ENCODE measurements around the gene ZDHHC1. TPM values are rescaled to one million over a fixed set of nuclear protein-coding genes. Genes with fewer than 3 reads are reported as not detected.

ZDHHC1 gene
- total RNA-seq, 1 experiment from 2014 or later, result 24.3 TPM

- DNase-seq (ENCODE audit: low spot score), result no peak
These were observed 6.6 kb downstream of the ZDHHC1 start for GRCh38 chr16:67409631-67410030.

- DNase-seq (ENCODE audit: low spot score), result no peak
These were observed 8.4 kb downstream of the ZDHHC1 start for GRCh38 chr16:67407788-67408452.

- no peak for DNase-seq (ENCODE audit: low spot score)
These were observed 9.0 kb downstream of the ZDHHC1 start for GRCh38 chr16:67407176-67407787.

GRCh38 chr16:67406111-67406971 lies 9.9 kb downstream of the ZDHHC1 start:
- peak; percentile 74 for DNase-seq (ENCODE audit: low spot score)

DNA sequence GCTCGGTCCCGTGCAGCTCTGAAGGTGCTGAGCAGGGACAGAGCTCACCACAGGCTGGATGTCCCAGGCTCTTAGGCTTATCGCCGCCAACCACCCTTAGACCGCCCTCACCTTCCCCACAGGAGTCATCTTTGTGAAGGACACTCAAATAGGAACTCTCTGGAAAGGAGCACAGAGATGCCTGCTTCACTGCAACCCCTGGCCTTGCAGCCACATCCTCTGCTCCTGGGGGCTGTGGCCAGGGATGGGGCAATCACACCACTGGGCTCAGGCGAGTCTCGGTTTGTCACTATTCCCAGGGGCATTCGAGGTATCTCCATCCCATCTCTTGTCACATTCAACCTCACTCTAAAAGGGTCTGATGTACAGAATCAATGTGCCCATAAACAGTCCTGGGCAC lies 10.9 kb downstream of the ZDHHC1 start:
- DNase-seq (ENCODE audit: low spot score), result no peak

DNA sequence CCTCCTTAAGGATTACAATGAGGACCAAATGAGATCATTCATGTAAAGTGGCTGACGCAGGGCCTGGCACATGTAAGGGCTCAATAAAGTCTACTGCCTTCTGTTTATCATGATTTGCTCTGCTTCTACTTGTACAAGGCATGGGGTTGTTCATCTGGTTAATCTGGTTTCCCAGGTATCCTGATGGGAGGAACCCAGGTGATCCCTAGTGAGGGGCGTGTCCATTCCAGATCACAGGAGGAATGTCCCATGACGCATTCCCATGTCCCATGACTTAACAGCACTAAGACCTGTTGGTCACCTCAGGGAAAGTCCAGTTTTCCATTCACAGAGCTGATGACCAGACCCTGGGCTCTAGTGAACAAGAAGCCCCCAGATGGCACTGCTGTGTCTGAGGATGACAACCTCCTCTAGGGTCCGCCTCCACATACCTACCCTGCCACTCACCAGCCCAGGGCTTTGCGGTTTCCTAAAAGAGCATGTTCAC lies 11.5 kb downstream of the ZDHHC1 start:
- DNase-seq (ENCODE audit: low spot score), result no peak

- no peak for DNase-seq (ENCODE audit: low spot score)
These were observed 12.2 kb downstream of the ZDHHC1 start for GRCh38 chr16:67403976-67404555.

GRCh38 chr16:67400901-67401300 lies 15.4 kb downstream of the ZDHHC1 start:
- DNase-seq (ENCODE audit: low spot score), result no peak

DNA sequence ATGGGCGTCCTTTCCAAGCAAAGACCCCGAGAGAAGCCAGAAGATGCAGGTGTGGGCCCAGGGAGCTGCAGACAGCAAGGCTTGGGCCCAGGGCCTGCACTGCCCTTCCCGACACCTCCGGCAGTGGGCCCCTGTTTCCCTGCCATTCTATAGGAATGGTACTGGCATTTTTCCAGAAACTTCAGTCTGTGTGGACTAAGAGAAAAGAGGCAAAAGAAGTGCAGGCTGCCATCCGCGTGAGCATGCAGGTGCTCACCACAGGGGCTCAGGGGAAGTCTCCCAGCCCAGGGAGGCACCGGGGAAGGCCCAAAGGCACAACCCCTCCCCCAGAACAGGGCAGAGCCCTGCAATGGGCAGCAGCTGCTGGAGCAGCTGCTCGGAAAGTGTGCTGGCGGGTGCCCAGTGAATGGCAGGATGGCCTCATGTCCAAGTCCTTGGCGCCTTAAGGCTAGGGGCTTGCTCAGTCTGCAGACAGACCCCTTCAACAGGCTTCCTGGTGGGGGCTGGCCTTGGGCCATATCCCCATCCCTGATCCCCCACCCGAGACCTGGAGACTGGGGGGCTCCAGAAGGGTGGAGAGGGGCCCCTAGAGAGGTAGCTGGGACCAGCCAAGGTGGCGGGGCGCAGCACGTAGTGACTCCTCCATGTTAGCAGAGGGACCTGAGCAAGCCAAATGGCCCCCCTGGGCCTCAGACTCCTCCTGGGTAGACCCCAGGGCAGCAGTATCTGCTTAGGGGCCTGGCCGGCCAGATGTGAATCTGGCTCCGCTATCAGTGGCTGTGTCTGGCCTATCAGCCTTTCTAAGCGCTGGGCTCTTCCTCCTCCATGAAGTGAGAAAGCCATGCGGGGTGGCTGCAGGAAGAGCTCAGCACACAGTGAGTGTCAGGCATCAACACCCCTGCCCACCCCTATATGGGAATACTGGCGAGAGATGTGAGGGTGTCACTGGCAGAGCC lies 16.2 kb downstream of the ZDHHC1 start:
- DNase-seq (ENCODE audit: low spot score), result no peak

DNA sequence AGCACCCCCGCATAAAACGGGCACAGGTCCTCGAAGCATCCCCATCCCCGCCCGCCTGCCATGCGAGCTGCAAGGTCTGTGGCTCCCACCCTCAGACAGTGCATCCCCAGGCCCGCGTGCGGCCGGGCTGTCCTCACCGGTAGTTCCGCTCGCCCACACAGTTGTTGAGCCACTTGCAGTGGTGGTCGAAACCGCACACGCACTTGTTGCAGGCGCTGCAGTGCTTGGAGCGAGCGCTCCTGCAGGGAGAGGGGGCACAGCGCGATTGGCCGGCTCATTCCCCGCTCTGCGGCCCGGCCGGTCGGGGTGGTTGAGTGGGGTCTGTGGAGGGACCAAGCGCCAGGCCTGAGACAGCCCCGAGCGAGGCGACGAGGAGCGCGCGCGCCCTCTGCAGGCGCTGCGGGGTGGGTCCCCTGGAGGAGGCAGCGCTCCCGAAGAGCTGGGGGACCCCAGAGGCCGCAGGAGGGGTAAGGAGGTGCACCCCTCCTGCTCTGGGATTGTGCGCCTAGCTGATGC lies 17.0 kb downstream of the ZDHHC1 start:
- no peak for DNase-seq (ENCODE audit: low spot score)

- DNase-seq (ENCODE audit: low spot score), result no peak
These were observed 17.6 kb downstream of the ZDHHC1 start for GRCh38 chr16:67398546-67399217.

GRCh38 chr16:67397812-67398545 lies 18.3 kb downstream of the ZDHHC1 start:
- no peak for DNase-seq (ENCODE audit: low spot score)

DNA sequence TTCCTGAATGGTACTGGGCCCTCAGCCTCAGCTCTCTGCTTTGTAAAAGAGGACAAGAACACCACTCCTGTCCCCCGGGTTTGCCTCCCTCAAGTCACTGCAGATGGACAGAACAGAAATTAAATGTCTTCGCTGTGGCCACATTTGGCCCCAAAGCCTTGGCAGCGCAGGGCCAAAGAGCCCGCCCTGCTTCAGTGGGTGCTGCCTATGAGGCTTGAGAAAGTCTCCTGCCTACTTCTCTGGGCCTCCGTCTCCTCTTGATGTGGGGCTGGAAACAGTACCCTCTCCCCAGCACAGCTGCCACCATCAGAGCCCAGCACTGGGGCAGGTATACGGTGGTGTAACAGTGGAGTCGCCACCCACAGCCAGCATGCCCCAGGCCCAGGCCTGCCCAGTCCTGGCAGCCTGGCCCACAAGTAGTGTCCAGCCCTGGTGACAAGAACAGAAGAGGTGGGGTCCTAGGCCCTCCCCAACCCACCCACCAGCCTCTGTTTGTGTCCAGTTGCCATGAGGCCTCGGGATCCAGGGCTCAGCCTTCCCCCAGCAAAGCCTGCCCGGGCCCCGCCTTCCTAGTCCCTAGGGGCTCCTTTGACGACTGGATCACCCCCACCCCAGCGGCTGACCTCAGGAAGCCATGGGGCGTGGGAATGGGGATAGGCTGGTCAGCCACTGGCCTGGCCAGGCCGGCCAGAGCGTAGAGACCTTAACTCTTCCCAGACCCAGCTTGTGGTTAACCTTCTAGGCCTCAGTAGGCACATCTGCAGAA lies 19.1 kb downstream of the ZDHHC1 start:
- DNase-seq (ENCODE audit: low spot score), result no peak

- peak; percentile 85 for DNase-seq (ENCODE audit: low spot score)
These were observed 19.9 kb downstream of the ZDHHC1 start for GRCh38 chr16:67396159-67397035.

DNA sequence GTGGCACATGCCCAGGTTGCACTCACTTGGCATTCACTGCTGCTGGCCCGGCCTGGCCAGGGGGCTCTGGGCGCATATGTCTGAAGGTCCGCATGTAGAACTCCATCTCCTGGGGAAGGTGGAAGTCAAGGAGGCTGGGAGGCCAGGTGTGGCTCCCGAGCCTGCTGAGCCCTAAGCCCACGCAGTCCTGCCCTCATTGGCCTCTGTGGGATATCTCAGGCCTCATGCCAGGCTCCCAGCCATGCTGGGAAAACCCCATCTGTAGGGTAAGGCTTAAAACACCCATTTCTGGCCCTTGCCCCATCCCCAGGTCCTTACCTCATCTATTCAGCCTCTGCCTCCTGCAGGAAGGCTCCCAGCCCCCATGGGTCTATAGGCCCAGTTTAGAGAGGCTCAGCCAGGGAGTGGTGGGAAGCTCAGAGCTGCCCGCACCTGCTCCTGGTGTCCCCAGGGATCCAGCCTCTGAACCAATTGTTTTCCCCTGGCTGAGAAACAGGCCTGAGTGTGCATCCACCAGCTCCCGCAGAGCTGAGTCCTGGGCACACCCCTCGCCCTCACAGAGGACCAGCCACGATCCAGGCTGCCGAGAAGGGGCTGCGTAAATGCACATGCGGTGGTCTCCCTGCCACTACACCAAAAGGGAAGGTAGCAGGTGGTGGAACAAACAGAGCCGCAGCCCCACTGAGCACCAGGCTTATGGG lies 20.7 kb downstream of the ZDHHC1 start:
- DNase-seq (ENCODE audit: low spot score), result peak; percentile 31

GRCh38 chr16:67395105-67395457 lies 21.2 kb downstream of the ZDHHC1 start:
- no peak for DNase-seq (ENCODE audit: low spot score)
